HepG2 (cell line): ENCODE results near the gene THOC2. TPM values are rescaled to one million over a fixed set of nuclear protein-coding genes. Genes with fewer than 3 reads are reported as not detected.

ENCODE experiments used
- ATAC-seq: fragments of 200-7000 bp; cut with Tn5 transposase; 3 replicates; pipeline ENCODE4 v1.9.1; 2020; ENCODE audit warnings: mild to moderate bottlenecking, moderate library complexity
- BruUV-seq: library from RNA; stranded (reverse); fragments of 400-500 nt; replicated peaks from 2 replicates; lab custom pipeline; 2021; lab: Mats Ljungman, UMichigan
- CTCF ChIA-PET: fragments of 300-600 bp; formaldehyde crosslinking; extraction: SDS; loops from one replicate; lab custom pipeline; 2021; ENCODE audit warnings: low total read pairs, inconsistent platforms, low intra/inter-chr PET ratio; lab: Yijun Ruan, JAX
- POLR2A ChIA-PET: fragments of 350-600 bp; sonication (Branson Sonifier 250); formaldehyde crosslinking; loops from one replicate; lab custom pipeline; 2020; ENCODE audit warnings: antibody characterized with exemption, inconsistent platforms; lab: Yijun Ruan, JAX
- DNase-seq: peaks from one replicate; pipeline ENCODE4 v3.0.0-alpha.2; 2015; ENCODE audit warnings: low spot score
- FAIRE-seq: peaks from 3 replicates; lab custom pipeline; 2011; peaks lifted over from hg19 to GRCh38; lab: Jason Lieb, UNC
- H2AFZ ChIP-seq: one replicate; pipeline ENCODE4 v1.6.1; 2011; ENCODE audit warnings: low read length, inconsistent platforms
- H3K27ac ChIP-seq: fragments of 300-600 bp; 3 replicates; pipeline ENCODE4 v1.8.0; 2011; ENCODE audit warnings: mixed run types, mild to moderate bottlenecking, mixed read lengths, low read length, inconsistent platforms; ENCODE audit not compliant: insufficient read depth; ENCODE audit errors: extremely low read length
- H3K27me3 ChIP-seq, 2 experiments: fragments of 200-600 bp in 1 of 2; 2 replicates in 1 of 2; 3 replicates in 1 of 2; pipeline versions ENCODE4 v1.6.0 to v1.8.0; 2011; ENCODE audit warnings: low read length in 2 of 2, mild to moderate bottlenecking in 2 of 2, moderate library complexity in 2 of 2, inconsistent platforms in 1 of 2; ENCODE audit not compliant: insufficient read depth in 2 of 2, control insufficient read depth in 1 of 2
- H3K36me3 ChIP-seq, 2 experiments: fragments of 200-600 bp in 1 of 2; replicated peaks in 1 of 2; 2 replicates in 1 of 2; 3 replicates in 1 of 2; pipeline versions ENCODE4 v1.5.1 to v1.8.0; 2011; ENCODE audit warnings: low read length in 2 of 2, inconsistent platforms in 1 of 2; ENCODE audit not compliant: insufficient read depth in 2 of 2, control insufficient read depth in 1 of 2
- H3K4me1 ChIP-seq: 2 replicates; pipeline ENCODE4 v1.5.1; 2012; ENCODE audit warnings: low read length, inconsistent platforms; ENCODE audit not compliant: insufficient read depth
- H3K4me2 ChIP-seq: 2 replicates; pipeline ENCODE4 v1.6.0; 2011; ENCODE audit warnings: low read depth, low read length, inconsistent platforms
- H3K4me3 ChIP-seq, 3 experiments: fragments of 200-600 bp in 1 of 3; sonication (generic), shearing (Covaris generic) in 1 of 3; replicated peaks in 1 of 3; 2 replicates each; pipeline ENCODE4 v1.5.1; 2011 to 2016; ENCODE audit warnings: low read length in 3 of 3, inconsistent platforms in 2 of 3, low read depth in 2 of 3, mild to moderate bottlenecking in 2 of 3, control low read depth in 1 of 3, mixed read lengths in 1 of 3; ENCODE audit not compliant: insufficient read depth in 1 of 3
- H3K79me2 ChIP-seq: one replicate; pipeline ENCODE4 v1.6.1; 2011; ENCODE audit warnings: low read length, inconsistent platforms; ENCODE audit not compliant: insufficient read depth
- H3K9ac ChIP-seq: 2 replicates; pipeline ENCODE4 v1.6.0; 2011; ENCODE audit warnings: mild to moderate bottlenecking, low read depth, low read length, inconsistent platforms; ENCODE audit not compliant: insufficient read depth
- H3K9me3 ChIP-seq: 2 replicates; pipeline ENCODE4 v1.5.1; 2012; ENCODE audit warnings: mild to moderate bottlenecking, low read length
- H4K20me1 ChIP-seq: 2 replicates; pipeline ENCODE4 v1.6.0; 2011; ENCODE audit warnings: inconsistent platforms, mild to moderate bottlenecking, low read length, moderate library complexity; ENCODE audit not compliant: insufficient read depth
- DZIP1 ChIP-seq: sonication (generic); formaldehyde crosslinking; IDR thresholded peaks from 2 replicates; pipeline ENCODE4 v1.5.0; 2020; ENCODE audit warnings: mild to moderate bottlenecking, missing genetic modification reagents
- GPN1 ChIP-seq: sonication (generic); formaldehyde crosslinking; IDR thresholded peaks from 2 replicates; pipeline ENCODE4 v1.5.1; 2020; ENCODE audit warnings: missing genetic modification reagents, borderline replicate concordance
- IKZF1 ChIP-seq: fragments of 450-650 bp; IDR thresholded peaks from 2 replicates; pipeline ENCODE4 v1.7.1; 2016
- KDM2A ChIP-seq: sonication (generic); formaldehyde crosslinking; IDR thresholded peaks from 2 replicates; pipeline ENCODE4 v1.4.0; 2020; ENCODE audit warnings: low read depth, missing genetic modification reagents, borderline replicate concordance
- MATR3 ChIP-seq: sonication (generic); formaldehyde crosslinking; IDR thresholded peaks from 2 replicates; pipeline ENCODE4 v1.4.0; 2020; ENCODE audit warnings: missing genetic modification reagents
- MYC ChIP-seq: sonication (generic); formaldehyde crosslinking; IDR thresholded peaks from 2 replicates; pipeline ENCODE4 v1.9.0; 2021; ENCODE audit warnings: missing genetic modification reagents, borderline replicate concordance
- PLRG1 ChIP-seq: fragments of 450-650 bp; conservative IDR thresholded peaks from 2 replicates; pipeline ENCODE4 v1.6.1; 2016
- SAP130 ChIP-seq: IDR thresholded peaks from 2 replicates; pipeline ENCODE4 v1.6.1; 2016; ENCODE audit warnings: low read depth
- SIN3A ChIP-seq: IDR thresholded peaks from 2 replicates; pipeline ENCODE4 v1.6.1; 2011; ENCODE audit warnings: low read depth, mild to moderate bottlenecking, control low read depth, low read length, borderline replicate concordance
- SIN3B ChIP-seq: fragments of 150-350 bp; IDR thresholded peaks from 2 replicates; pipeline ENCODE4 v1.6.1; 2014; ENCODE audit warnings: low read length
- SNAPC5 ChIP-seq: sonication (generic); formaldehyde crosslinking; IDR thresholded peaks from 2 replicates; pipeline ENCODE4 v1.8.1; 2023; ENCODE audit warnings: mild to moderate bottlenecking, missing genetic modification reagents, borderline replicate concordance
- TOE1 ChIP-seq: sonication (generic); formaldehyde crosslinking; IDR thresholded peaks from 2 replicates; pipeline ENCODE4 v1.4.0; 2020; ENCODE audit warnings: mild to moderate bottlenecking, missing genetic modification reagents
- YEATS4 ChIP-seq: sonication (generic); formaldehyde crosslinking; IDR thresholded peaks from 2 replicates; pipeline ENCODE4 v1.4.0; 2020; ENCODE audit warnings: missing genetic modification reagents, borderline replicate concordance
- ZBTB25 ChIP-seq: IDR thresholded peaks from 2 replicates; pipeline ENCODE4 v1.6.1; 2018; ENCODE audit warnings: missing genetic modification reagents
- ZNF549 ChIP-seq: sonication (generic); formaldehyde crosslinking; IDR thresholded peaks from 2 replicates; pipeline ENCODE4 v1.5.0; 2020; ENCODE audit warnings: missing genetic modification reagents
- ZNF556 ChIP-seq: sonication (generic); formaldehyde crosslinking; IDR thresholded peaks from 2 replicates; pipeline ENCODE4 v1.4.0; 2020; ENCODE audit warnings: mild to moderate bottlenecking, missing genetic modification reagents, borderline replicate concordance
- ZNF770 ChIP-seq: sonication (generic); formaldehyde crosslinking; IDR thresholded peaks from 2 replicates; pipeline ENCODE4 v1.5.0; 2020; ENCODE audit warnings: mild to moderate bottlenecking, missing genetic modification reagents
- WGBS: methylation state at CpG from one replicate; pipeline ENCODE4 v1.1.6; 2017; ENCODE audit warnings: low lambda C conversion rate; 5-methylcytosine and 5-hydroxymethylcytosine counted together
- in situ Hi-C: cut with HindIII; loops from 2 replicates; pipeline ENCODE4 v1.10.0; 2017; ENCODE audit warnings: low pct_unique_long_range_greater_than_20kb; ENCODE audit not compliant: extremely low pct_ligation_motif_present
- intact Hi-C: fragments of 100-400 bp; cut with micrococcal nuclease; formaldehyde crosslinking; loops from one replicate; pipeline ENCODE4 v1.10.0; 2022; ENCODE audit not compliant: unreplicated experiment
- polyA plus RNA-seq, 8 experiments: library from polyadenylated mRNA; depleted of rRNA in 3 of 8; stranded (reverse) in 7 of 8; unstranded in 1 of 8; fragments of >200 nt; fragmentation: Illumina TruSeq in 4 of 8; extraction: Trizol in 4 of 8; gene quantifications; 2 replicates each; pipeline versions ENCODE4 v1.2.1 to v1.2.3, GENCODE V29; 2011 to 2016; ENCODE audit warnings: low read depth in 4 of 8, missing spikeins in 1 of 8, mixed read lengths in 1 of 8; ENCODE audit not compliant: insufficient read depth in 1 of 8
- total RNA-seq, 5 experiments: library from RNA; depleted of rRNA; stranded (reverse); fragments of >200 nt; fragmentation: Illumina TruSeq; extraction: Trizol; gene quantifications; 2 replicates each; pipeline ENCODE4 v1.2.3, GENCODE V29; 2016; ENCODE audit warnings: low read depth in 1 of 5

THOC2 gene
- total and polyA plus RNA-seq, 2 of the 13 experiments (the other 11 are each of a cell fraction or from before 2014, with no cell fraction given), result 87.1 to 101 TPM

GRCh38 chrX:123673813-123674212 is 59.0 kb downstream of the THOC2 start:
- H3K4me2 ChIP-seq, result no peak overlapping the region
- no peak for DNase-seq
- no TSS peak for BruUV-seq
- TF ChIP-seq MYC (no peak), DZIP1 (no peak), GPN1 (CRISPR knock-in tag) (no peak), KDM2A (no peak), IKZF1 (no peak), ZNF549 (CRISPR knock-in tag) (no peak), TOE1 (CRISPR knock-in tag) (no peak), PLRG1 (no peak), SIN3A (no peak), MATR3 (CRISPR knock-in tag) (no peak), ZNF556 (CRISPR knock-in tag) (no peak), SIN3B (no peak), SAP130 (CRISPR knock-in tag) (no peak), ZBTB25 (CRISPR knock-in tag) (no peak), YEATS4 (CRISPR knock-in tag) (no peak), ZNF770 (no peak), SNAPC5 (CRISPR knock-in tag) (no peak)
- no peak overlapping the region for H2AFZ ChIP-seq
- ChIA-PET CTCF (no interaction called here), POLR2A (no interaction called here)
- 94% methylated on average over 1 of the region's 1 CpG for WGBS
- H3K79me2 ChIP-seq, result no peaks in the 10 kb centered on the region
- no peak for FAIRE-seq
- H4K20me1 ChIP-seq, result no peaks in the 10 kb centered on the region
- in situ Hi-C loops (no loop called here), intact Hi-C loops (no loop called here)
- H3K4me3 ChIP-seq, result no peak overlapping the region
- H3K27me3 ChIP-seq, result no peaks in the 10 kb centered on the region
- no peaks in the 10 kb centered on the region for H3K4me1 ChIP-seq
- ATAC-seq, result no peak
- peaks cover 0 to 13% of the 10 kb centered on the region in 2 experiments; a peak in 3 of 5 replicates for H3K36me3 ChIP-seq
- H3K9me3 ChIP-seq, result no peaks in the 10 kb centered on the region
- H3K27ac ChIP-seq, result no peak overlapping the region
- no peak overlapping the region for H3K9ac ChIP-seq
